Left ventricle myocardium superior (tissue), 1 donor: ENCODE data around the gene SPATA4. TPM values are rescaled to one million over a fixed set of nuclear protein-coding genes. Genes with fewer than 3 reads are reported as not detected.
"Not testable (repeated sequence)": the region's sequence is repeated elsewhere in the genome, so short reads cannot be mapped to it uniquely, and the experiment has no call there.

Experiments
- ATAC-seq: fragments of 200-7000 bp; cut with Tn5 transposase; one replicate; pipeline ENCODE4 v1.9.1; 2020; ENCODE audit warnings: mild to moderate bottlenecking, moderate library complexity
- DNase-seq: peaks from one replicate; pipeline ENCODE4 v3.0.0-alpha.2; 2020
- intact Hi-C: fragments of 100-400 bp; cut with micrococcal nuclease; formaldehyde crosslinking; loops from one replicate; pipeline ENCODE4 v1.11.0; 2022
- long read RNA-seq: library from polyadenylated mRNA; unstranded; transcript quantifications from one replicate; pipeline ENCODE4 v2.0.0, GENCODE V29; 2021
- total RNA-seq: library from RNA; stranded (reverse); fragmentation: NEBNext Ultra II Directional; extraction: Animal tissue kit (Norgen Biotek cat#: 25700); gene quantifications from one replicate; pipeline ENCODE4 v1.2.1, GENCODE V29; 2021
- donor health status: DM: no; HTN: yes; CAD: no; lungs with severe emphysema.

The SPATA4 gene
- total RNA-seq, result not detected
- long read RNA-seq, result 0 reads

- intact Hi-C loops, result no loop called here
- DNase-seq (peak; percentile 97), ATAC-seq (peak; percentile 100)
These were observed at the start of gene SPATA4 for GRCh38 chr4:176195184-176195978. TSS of gene SPATA4 (minus strand) at chr4:176195585. CDS start at chr4:176195562, 23 bp downstream.

GRCh38 chr4:176242764-176243347 is 47.5 kb upstream of the SPATA4 start:
- DNase-seq, result no peak
- ATAC-seq, result no peak
- intact Hi-C loops, result no loop called here

- intact Hi-C loops, result no loop called here
- DNase-seq (no peak), ATAC-seq (no peak)
These were observed 46.3 kb upstream of the SPATA4 start for GRCh38 chr4:176241703-176242102.

GRCh38 chr4:176238826-176239225 is 43.4 kb upstream of the SPATA4 start:
- ATAC-seq, result peak; percentile 22

GRCh38 chr4:176238157-176238610 is 42.8 kb upstream of the SPATA4 start:
- intact Hi-C loops, result no loop called here
- no peak for DNase-seq

More at GRCh38 chr4:176238826-176239225, 43.4 kb upstream of the SPATA4 start:
- intact Hi-C loops, result no loop called here
- no peak for DNase-seq

GRCh38 chr4:176236946-176237345 is 41.6 kb upstream of the SPATA4 start:
- intact Hi-C loops, result no loop called here
- DNase-seq, result no peak
- ATAC-seq, result no peak

More at GRCh38 chr4:176238157-176238610, 42.8 kb upstream of the SPATA4 start:
- ATAC-seq, result peak; percentile 86

- ATAC-seq (peak; percentile 87), DNase-seq (no peak)
- intact Hi-C loops, result no loop called here
These were observed 35.5 kb upstream of the SPATA4 start for GRCh38 chr4:176230836-176231235.

- ATAC-seq, result no peak
- intact Hi-C loops, result no loop called here
These were observed 34.3 kb upstream of the SPATA4 start for GRCh38 chr4:176229645-176230044.

GRCh38 chr4:176226736-176227135 is 31.4 kb upstream of the SPATA4 start:
- ATAC-seq (no peak), DNase-seq (no peak)
- intact Hi-C loops, result no loop called here

More at GRCh38 chr4:176229645-176230044, 34.3 kb upstream of the SPATA4 start:
- no peak for DNase-seq

- intact Hi-C loops, result no loop called here
- ATAC-seq (no peak), DNase-seq (no peak)
These were observed 28.2 kb upstream of the SPATA4 start for GRCh38 chr4:176223561-176223960.

GRCh38 chr4:176222149-176222548 is 26.8 kb upstream of the SPATA4 start:
- ATAC-seq, result no peak
- intact Hi-C loops, result no loop called here
- no peak for DNase-seq

- intact Hi-C loops, result no loop called here
- DNase-seq (no peak), ATAC-seq (no peak)
These were observed 22.1 kb upstream of the SPATA4 start for GRCh38 chr4:176217510-176217909.

GRCh38 chr4:176212351-176212750 is 17.0 kb upstream of the SPATA4 start:
- intact Hi-C loops, ATAC-seq, DNase-seq: not testable (repeated sequence)

- no peak for DNase-seq
- intact Hi-C loops, result no loop called here
- no peak for ATAC-seq
These were observed 15.4 kb upstream of the SPATA4 start for GRCh38 chr4:176210579-176211296.

GRCh38 chr4:176210101-176210500 is 14.7 kb upstream of the SPATA4 start:
- no peak for ATAC-seq
- DNase-seq, result no peak
- intact Hi-C loops, result no loop called here

GRCh38 chr4:176209535-176209934 is 14.2 kb upstream of the SPATA4 start:
- DNase-seq, result no peak
- no peak for ATAC-seq
- intact Hi-C loops, result no loop called here

GRCh38 chr4:176207839-176208238 is 12.5 kb upstream of the SPATA4 start:
- no peak for DNase-seq
- ATAC-seq, result peak; percentile 78
- intact Hi-C loops, result no loop called here

- intact Hi-C loops, result no loop called here
- ATAC-seq (no peak), DNase-seq (no peak)
These were observed 9.9 kb upstream of the SPATA4 start for GRCh38 chr4:176205299-176205698.

- ATAC-seq (no peak), DNase-seq (no peak)
- intact Hi-C loops, result no loop called here
These were observed 3.0 kb upstream of the SPATA4 start for GRCh38 chr4:176198316-176198903.

GRCh38 chr4:176193938-176194337 is 1.4 kb downstream of the SPATA4 start:
- ATAC-seq (no peak), DNase-seq (no peak)
- intact Hi-C loops, result no loop called here
